ENCODE measurements around the gene EPAS1.

EPAS1 gene

DNA sequence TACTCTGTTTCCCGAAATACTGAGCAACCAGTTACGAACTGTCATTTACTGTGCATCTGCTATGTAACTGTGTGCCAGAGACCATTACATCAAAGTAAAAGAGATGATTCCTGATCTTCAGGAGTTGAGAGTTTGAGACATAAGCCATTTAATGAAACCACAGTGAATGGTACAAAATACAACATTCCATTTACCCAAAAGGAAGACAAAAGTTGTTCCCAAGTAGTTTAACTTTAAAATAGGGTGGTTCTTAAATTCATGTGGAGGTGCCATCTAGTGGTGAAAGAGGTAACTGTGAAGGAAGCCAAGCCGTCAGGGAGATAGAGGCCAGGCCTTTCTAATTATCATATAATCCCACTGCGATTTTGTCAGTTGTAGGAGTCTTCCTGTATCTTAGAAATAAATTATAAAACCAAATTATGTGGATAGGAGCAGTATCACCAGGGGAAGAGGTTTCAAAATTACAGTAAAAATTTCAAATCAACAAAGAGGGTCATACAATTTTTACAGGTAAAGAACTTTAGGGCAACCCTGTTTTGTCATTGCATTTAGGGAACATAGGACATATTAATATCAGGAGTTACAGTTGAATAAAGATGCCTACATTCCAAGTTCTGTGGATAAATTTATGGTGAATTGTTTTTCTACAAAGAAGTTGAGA is 67.7 kb downstream of the EPAS1 start:
- DNase-seq (ENCODE audit: low spot score), result peak; percentile 64

GRCh38 chr2:46365913-46366667 is 68.9 kb downstream of the EPAS1 start:
- DNase-seq (ENCODE audit: low spot score), result no peak

GRCh38 chr2:46366668-46367052 is 69.5 kb downstream of the EPAS1 start:
- DNase-seq (ENCODE audit: low spot score), result no peak

DNA sequence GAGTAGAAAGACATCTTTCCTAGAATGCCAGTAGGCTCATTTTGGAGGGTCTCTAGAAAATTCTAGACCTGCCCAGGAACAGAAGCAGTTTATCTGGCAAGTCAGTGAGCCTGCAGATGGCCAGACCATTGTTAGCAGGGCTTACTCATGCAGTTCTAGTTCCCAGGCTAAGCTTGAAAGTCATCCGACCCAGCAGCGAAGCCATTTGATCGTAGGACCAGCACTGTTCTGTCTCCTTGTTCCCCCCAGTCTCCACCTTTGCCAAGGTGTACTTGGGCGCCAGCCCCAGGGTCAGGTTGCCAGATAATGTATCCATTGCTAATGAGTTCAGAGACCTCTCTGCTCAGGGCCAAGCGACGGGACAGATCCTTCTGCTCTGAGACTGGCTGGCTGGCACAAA is 70.1 kb downstream of the EPAS1 start:
- DNase-seq (ENCODE audit: low spot score), result peak; percentile 68

- DNase-seq (ENCODE audit: low spot score), result no peak
Observed at GRCh38 chr2:46368401-46368800, 71.2 kb downstream of the EPAS1 start.

- no peak for DNase-seq (ENCODE audit: low spot score)
Observed at GRCh38 chr2:46369783-46370182, 72.6 kb downstream of the EPAS1 start.

GRCh38 chr2:46371854-46372253 is 74.6 kb downstream of the EPAS1 start:
- DNase-seq (ENCODE audit: low spot score), result no peak

- DNase-seq (ENCODE audit: low spot score), result no peak
Observed at GRCh38 chr2:46372475-46372874, 75.3 kb downstream of the EPAS1 start.

- DNase-seq (ENCODE audit: low spot score), result no peak
Observed at GRCh38 chr2:46373238-46373637, 76.0 kb downstream of the EPAS1 start.

DNA sequence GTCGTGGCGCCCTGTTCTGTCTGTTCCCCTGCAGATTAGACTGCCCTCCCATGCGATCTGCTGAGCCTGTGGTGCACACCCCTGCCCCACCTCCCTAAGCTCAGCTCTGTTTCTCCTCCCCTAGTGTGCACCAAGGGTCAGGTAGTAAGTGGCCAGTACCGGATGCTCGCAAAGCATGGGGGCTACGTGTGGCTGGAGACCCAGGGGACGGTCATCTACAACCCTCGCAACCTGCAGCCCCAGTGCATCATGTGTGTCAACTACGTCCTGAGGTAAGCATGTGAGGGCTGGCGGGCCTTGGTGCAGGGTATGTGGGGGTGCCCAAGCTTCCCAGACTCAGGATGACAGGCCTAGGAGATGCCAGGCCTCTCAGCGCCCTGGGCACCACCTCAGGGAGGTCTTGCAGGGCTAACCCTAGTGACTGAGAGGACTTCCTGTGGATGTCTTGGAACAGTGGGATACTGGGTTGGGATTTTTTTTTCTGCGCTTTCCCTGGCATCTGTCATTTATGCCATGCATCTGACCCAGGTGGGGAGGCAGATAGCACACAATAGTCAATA is 78.4 kb downstream of the EPAS1 start:
- DNase-seq (ENCODE audit: low spot score), result no peak

DNA sequence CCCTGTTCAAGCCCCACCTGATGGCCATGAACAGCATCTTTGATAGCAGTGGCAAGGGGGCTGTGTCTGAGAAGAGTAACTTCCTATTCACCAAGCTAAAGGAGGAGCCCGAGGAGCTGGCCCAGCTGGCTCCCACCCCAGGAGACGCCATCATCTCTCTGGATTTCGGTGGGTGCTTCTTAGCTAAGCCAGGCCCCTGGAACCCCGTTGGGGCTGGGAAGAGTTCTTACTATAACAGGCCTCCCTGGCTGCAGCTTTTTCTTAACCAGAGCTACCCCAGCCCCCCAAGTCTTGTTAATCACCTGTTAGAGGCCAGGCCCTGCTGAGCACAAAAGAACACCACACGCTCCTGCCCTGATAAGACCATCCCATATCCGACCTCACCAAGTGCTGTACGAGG is 79.4 kb downstream of the EPAS1 start:
- DNase-seq (ENCODE audit: low spot score), result no peak

DNA sequence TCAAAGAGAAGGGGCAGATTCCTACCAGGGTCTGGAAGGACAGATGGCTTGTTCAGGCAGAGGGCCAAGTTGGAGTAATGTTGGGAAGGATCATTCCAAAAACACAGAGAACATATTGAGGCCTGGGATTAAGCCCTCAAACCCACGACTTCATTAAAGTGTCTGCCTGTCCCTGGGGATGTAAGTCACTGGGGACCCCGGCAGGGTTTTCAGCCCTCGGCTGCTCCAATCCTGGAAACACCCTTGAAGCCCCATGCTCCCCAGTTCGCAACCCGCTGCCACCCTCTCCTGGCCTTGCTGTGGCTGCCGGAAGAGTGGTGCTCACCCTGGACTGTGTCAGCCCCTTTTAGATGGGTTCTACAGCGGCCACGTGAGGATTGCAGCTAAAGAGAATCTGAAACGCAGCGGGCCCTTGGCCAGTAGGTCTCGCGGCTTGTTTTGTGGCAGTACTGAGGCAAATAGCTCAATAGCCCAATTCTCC is 79.9 kb downstream of the EPAS1 start:
- DNase-seq (ENCODE audit: low spot score), result no peak

GRCh38 chr2:46377666-46378560 is 80.7 kb downstream of the EPAS1 start:
- no peak for DNase-seq (ENCODE audit: low spot score)

DNA sequence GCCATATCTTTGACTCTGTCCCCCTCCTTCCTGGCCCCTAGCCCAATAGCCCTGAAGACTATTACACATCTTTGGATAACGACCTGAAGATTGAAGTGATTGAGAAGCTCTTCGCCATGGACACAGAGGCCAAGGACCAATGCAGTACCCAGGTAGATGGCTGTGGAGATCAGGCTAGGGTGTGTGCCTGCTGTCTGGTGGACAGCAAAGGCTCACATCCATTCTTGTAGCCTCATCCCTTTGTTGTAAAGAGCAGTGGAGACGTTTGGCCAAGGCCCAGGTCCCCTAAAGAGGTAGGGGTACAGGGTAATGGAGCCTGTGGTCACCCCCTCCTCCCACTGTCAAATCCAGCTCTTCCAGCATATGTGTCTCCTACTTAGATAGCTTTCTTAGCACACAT is 81.4 kb downstream of the EPAS1 start:
- no peak for DNase-seq (ENCODE audit: low spot score)

DNA sequence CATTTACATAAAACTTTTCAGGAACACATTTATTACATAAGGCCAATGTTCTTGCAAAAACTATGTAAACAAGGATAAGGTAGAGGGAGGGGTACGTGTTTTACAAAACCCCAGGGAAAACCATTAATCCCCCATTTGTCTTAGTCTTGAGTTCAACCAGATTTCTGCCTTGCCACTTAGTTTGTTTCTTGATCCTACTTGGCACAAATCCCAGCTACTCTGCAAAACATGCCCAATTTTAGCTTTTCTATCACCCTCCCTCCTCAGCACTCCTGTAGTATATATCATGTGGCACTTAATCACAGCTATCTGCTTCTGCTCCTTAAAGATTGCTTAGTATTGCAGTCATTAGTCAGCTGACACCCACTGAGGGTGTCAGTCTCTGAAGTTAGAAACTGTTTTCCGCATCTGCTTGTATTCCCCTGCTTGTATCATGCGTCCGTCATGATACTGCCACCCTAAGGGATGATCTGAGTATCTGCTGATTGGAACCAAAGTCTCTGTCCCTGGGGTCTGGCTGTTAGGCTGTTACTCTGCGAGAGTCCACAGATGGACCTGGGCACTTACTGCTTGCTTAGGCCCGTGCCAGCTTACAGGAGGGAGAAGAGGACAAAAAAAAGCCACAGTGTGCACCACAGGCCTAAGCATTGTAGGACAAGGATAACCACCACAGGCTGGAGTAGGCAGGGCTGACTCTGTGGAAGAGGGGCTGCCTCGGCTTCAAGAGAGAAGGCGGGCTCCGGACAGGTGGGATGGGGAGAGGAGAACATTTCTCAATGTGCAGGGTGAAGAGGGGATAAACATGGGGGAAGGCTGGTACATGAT is 82.2 kb downstream of the EPAS1 start:
- DNase-seq (ENCODE audit: low spot score), result no peak

GRCh38 chr2:46380038-46380940 is 83.1 kb downstream of the EPAS1 start:
- DNase-seq (ENCODE audit: low spot score), result no peak

GRCh38 chr2:46381263-46381849 is 84.1 kb downstream of the EPAS1 start:
- DNase-seq (ENCODE audit: low spot score), result no peak

- DNase-seq (ENCODE audit: low spot score), result no peak
Observed at GRCh38 chr2:46381871-46382270, 84.7 kb downstream of the EPAS1 start.

DNA sequence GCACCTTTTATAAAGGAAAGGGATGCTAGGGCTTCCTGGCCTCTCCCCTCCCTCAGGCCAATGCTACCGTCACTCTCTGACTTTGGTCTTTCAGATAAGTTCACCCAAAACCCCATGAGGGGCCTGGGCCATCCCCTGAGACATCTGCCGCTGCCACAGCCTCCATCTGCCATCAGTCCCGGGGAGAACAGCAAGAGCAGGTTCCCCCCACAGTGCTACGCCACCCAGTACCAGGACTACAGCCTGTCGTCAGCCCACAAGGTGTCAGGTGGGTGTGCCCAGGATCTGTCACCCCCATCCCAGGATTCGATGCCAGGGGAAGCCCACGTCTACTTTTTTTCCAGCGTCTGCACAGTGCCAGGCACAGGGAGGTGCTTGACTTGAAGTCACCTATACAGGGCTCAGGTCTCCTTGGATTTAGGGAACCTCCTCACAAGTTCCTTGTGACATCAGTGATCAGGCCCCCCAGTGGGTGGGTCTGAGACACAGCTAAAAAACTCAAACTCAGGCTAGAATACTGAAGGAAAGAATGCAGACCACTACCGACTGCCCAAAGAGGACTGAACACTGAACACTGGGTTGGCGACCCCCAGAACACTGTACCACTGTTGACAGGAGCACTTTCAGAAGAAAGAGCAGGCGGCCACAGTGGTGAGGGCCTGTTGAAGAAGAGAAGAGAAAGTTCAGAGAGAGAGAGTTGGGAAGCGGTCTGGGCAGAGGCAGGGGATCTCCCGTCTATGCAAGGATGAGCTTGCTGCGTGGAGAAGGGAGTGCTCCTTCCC is 85.3 kb downstream of the EPAS1 start:
- DNase-seq (ENCODE audit: low spot score), result no peak
